HG03378 (cell line): ENCODE measurements around the gene PIK3R3.

Experiments used
- ATAC-seq: cut with Tn5 transposase; IDR thresholded peaks from one replicate; pipeline ENCODE4 v1.9.1; 2021; ENCODE audit warnings: mild to moderate bottlenecking, moderate library complexity; ENCODE audit not compliant: unreplicated experiment

Gene PIK3R3

GRCh38 chr1:46030876-46031660 lies 101.4 kb downstream of the PIK3R3 start:
- ATAC-seq: no peak

GRCh38 chr1:46030074-46030870 lies 102.2 kb downstream of the PIK3R3 start:
- ATAC-seq: no peak

- ATAC-seq: no peak
Observed at GRCh38 chr1:46027788-46028573, 104.4 kb downstream of the PIK3R3 start.

- ATAC-seq: no peak
Observed at GRCh38 chr1:46026531-46026930, 105.9 kb downstream of the PIK3R3 start.

- no peak for ATAC-seq
Observed at GRCh38 chr1:46021046-46021996, 111.1 kb downstream of the PIK3R3 start.

- ATAC-seq: no peak
Observed at GRCh38 chr1:46020010-46020409, 112.4 kb downstream of the PIK3R3 start.

- no peak for ATAC-seq
Observed at GRCh38 chr1:46019348-46019747, 113.1 kb downstream of the PIK3R3 start.

GRCh38 chr1:46017876-46018503 lies 114.4 kb downstream of the PIK3R3 start:
- ATAC-seq: no peak

- no peak for ATAC-seq
Observed at GRCh38 chr1:46013581-46013980, 118.8 kb downstream of the PIK3R3 start.

- ATAC-seq: no peak
Observed at GRCh38 chr1:46012236-46012635, 120.2 kb downstream of the PIK3R3 start.

- no peak for ATAC-seq
Observed at GRCh38 chr1:46011121-46011695, 121.2 kb downstream of the PIK3R3 start.

- no peak for ATAC-seq
Observed at GRCh38 chr1:46010611-46011010, 121.8 kb downstream of the PIK3R3 start.

- no peak for ATAC-seq
Observed at GRCh38 chr1:46008585-46008984, 123.8 kb downstream of the PIK3R3 start.

- ATAC-seq: no peak
Observed at GRCh38 chr1:46005594-46005993, 126.8 kb downstream of the PIK3R3 start.

GRCh38 chr1:46004492-46004891 lies 127.9 kb downstream of the PIK3R3 start:
- ATAC-seq: no peak

- no peak for ATAC-seq
Observed at GRCh38 chr1:46003315-46003714, 129.1 kb downstream of the PIK3R3 start.

GRCh38 chr1:46002551-46003150 lies 129.8 kb downstream of the PIK3R3 start:
- ATAC-seq: no peak

- no peak for ATAC-seq
Observed at GRCh38 chr1:46001081-46001785, 131.2 kb downstream of the PIK3R3 start.
